Testis (tissue), 2 donors: Measurements from ENCODE around the gene COPS9.

ENCODE experiments used
- POLR2A ChIP-seq: fragments of 450-650 bp; IDR thresholded peaks from one replicate; pipeline ENCODE4 v1.6.1; 2017; ENCODE audit warnings: antibody characterized with exemption, mild to moderate bottlenecking, moderate library complexity
- TF ChIP-seq, protein P1 (sequence below), 3 experiments: fragments of 450-650 bp in 2 of 3; fragments of 200-600 bp in 1 of 3; sonication (generic) in 1 of 3; IDR thresholded peaks; one replicate each; pipeline ENCODE4 v1.5.1; 2016 to 2019; ENCODE audit warnings: antibody characterized with exemption in 3 of 3, mild to moderate bottlenecking in 2 of 3, moderate library complexity in 1 of 3

DNA sequence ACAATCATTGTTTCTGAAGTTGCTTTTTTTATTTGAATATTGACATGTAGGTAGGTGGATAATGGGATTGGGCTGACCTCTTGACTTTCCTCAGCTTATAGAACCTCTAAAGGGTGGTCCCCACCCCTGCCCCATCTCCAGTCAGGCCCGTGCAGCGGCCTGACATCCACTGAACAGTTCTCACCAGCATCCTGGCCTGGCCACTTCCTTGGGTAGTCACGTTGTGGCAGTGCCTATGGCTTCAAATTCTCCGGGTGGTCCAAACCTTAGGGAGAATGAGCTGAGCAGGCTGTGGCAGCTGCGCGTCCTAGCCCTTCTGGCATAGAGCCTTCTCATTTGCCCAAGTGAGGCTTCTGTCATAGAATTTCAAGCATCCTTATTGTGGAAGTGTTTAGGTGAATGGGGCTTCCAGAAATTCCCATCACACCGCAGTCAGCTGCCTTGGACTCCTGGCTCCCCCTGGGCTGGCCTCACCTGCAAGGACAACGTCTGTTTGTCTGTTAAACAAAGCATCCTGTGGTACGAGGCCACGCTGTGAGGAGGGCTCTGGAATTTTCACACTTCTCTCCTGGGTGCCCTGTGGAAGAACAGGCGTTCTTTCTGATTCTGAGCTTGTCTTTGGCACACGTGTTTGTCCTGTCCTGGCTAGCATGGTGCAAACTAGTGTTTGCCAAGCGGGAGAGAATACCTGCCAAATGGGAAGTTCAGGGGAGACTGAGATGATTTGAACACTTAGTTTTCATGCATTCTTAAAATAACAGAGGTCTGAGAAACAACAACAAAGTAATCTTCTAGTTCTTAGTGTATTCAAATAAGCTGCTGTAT, 36.2 kb upstream of the COPS9 start:
- TF ChIP-seq, protein P1, sequence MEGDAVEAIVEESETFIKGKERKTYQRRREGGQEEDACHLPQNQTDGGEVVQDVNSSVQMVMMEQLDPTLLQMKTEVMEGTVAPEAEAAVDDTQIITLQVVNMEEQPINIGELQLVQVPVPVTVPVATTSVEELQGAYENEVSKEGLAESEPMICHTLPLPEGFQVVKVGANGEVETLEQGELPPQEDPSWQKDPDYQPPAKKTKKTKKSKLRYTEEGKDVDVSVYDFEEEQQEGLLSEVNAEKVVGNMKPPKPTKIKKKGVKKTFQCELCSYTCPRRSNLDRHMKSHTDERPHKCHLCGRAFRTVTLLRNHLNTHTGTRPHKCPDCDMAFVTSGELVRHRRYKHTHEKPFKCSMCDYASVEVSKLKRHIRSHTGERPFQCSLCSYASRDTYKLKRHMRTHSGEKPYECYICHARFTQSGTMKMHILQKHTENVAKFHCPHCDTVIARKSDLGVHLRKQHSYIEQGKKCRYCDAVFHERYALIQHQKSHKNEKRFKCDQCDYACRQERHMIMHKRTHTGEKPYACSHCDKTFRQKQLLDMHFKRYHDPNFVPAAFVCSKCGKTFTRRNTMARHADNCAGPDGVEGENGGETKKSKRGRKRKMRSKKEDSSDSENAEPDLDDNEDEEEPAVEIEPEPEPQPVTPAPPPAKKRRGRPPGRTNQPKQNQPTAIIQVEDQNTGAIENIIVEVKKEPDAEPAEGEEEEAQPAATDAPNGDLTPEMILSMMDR (IDR thresholded peaks at IDR 0.05): no peak
- no peak for TF ChIP-seq POLR2A
